SK-N-SH treated with all-trans-retinoic acid at 6 μM for 48 hours (cell line): ENCODE results near the gene H2BK1.

Experiments used
- ATAC-seq: fragments of 200-7000 bp; cut with Tn5 transposase; 3 replicates; pipeline ENCODE4 v1.9.1; 2020; ENCODE audit warnings: mild to moderate bottlenecking, moderate library complexity
- ARNTL ChIP-seq: fragments of 450-650 bp; formaldehyde crosslinking; IDR thresholded peaks from 2 replicates; pipeline ENCODE4 v1.5.0; 2020; ENCODE audit warnings: low read depth, mild to moderate bottlenecking, moderate library complexity, borderline replicate concordance
- BACH2 ChIP-seq: fragments of 250-450 bp; sonication (Bioruptor Pico); IDR thresholded peaks from 2 replicates; pipeline ENCODE4 v1.9.0; 2021; ENCODE audit warnings: mild to moderate bottlenecking, borderline replicate concordance
- GLIS3 ChIP-seq: fragments of 250-450 bp; sonication (Bioruptor Pico); IDR thresholded peaks from 2 replicates; pipeline ENCODE4 v1.5.0; 2020; ENCODE audit warnings: mild to moderate bottlenecking, moderate library complexity
- ISL1 ChIP-seq: fragments of 250-450 bp; sonication (Bioruptor Pico); IDR thresholded peaks from 2 replicates; pipeline ENCODE4 v2.1.2; 2022; ENCODE audit warnings: mild to moderate bottlenecking, moderate library complexity
- OSR1 ChIP-seq: fragments of 250-450 bp; sonication (Bioruptor Pico); IDR thresholded peaks from 2 replicates; pipeline ENCODE4 v1.8.0; 2022; ENCODE audit warnings: moderate library complexity, mild to moderate bottlenecking, inconsistent platforms
- PATZ1 ChIP-seq: fragments of 250-450 bp; sonication (Bioruptor Pico); IDR thresholded peaks from 2 replicates; pipeline ENCODE4 v1.8.0; 2020; ENCODE audit warnings: mild to moderate bottlenecking, moderate library complexity, borderline replicate concordance
- POU6F1 ChIP-seq: fragments of 250-450 bp; sonication (Bioruptor Pico); IDR thresholded peaks from 2 replicates; pipeline ENCODE4 v1.8.0; 2021; ENCODE audit warnings: low read depth, mild to moderate bottlenecking, moderate library complexity, borderline replicate concordance
- RARB ChIP-seq: fragments of 250-450 bp; sonication (Bioruptor Pico); IDR thresholded peaks from 2 replicates; pipeline ENCODE4 v1.8.0; 2021; ENCODE audit warnings: mild to moderate bottlenecking, moderate library complexity
- SNAI2 ChIP-seq: fragments of 250-450 bp; sonication (Bioruptor Pico); IDR thresholded peaks from 2 replicates; pipeline ENCODE4 v1.5.0; 2020; ENCODE audit warnings: mild to moderate bottlenecking, moderate library complexity
- TCF4 ChIP-seq: fragments of 250-450 bp; sonication (Bioruptor Pico); IDR thresholded peaks from 2 replicates; pipeline ENCODE4 v1.8.0; 2021; ENCODE audit warnings: mild to moderate bottlenecking, moderate library complexity, borderline replicate concordance
- TOX ChIP-seq: fragments of 250-450 bp; sonication (Bioruptor Pico); IDR thresholded peaks from 2 replicates; pipeline ENCODE4 v1.8.0; 2021; ENCODE audit warnings: mild to moderate bottlenecking, moderate library complexity, borderline replicate concordance
- ZC3H10 ChIP-seq: fragments of 250-450 bp; sonication (Bioruptor Pico); IDR thresholded peaks from 2 replicates; pipeline ENCODE4 v1.5.1; 2021; ENCODE audit warnings: mild to moderate bottlenecking, moderate library complexity
- ZFP3 ChIP-seq: fragments of 250-450 bp; sonication (Bioruptor Pico); IDR thresholded peaks from 2 replicates; pipeline ENCODE4 v1.5.0; 2020; ENCODE audit warnings: mild to moderate bottlenecking, moderate library complexity
- ZFP30 ChIP-seq: fragments of 450-650 bp; formaldehyde crosslinking; IDR thresholded peaks from 2 replicates; pipeline ENCODE4 v1.5.0; 2022; ENCODE audit warnings: mild to moderate bottlenecking, moderate library complexity
- ZNF565 ChIP-seq: fragments of 450-650 bp; formaldehyde crosslinking; conservative IDR thresholded peaks from 2 replicates; pipeline ENCODE4 v1.5.0; 2020; ENCODE audit warnings: low read depth, mild to moderate bottlenecking, moderate library complexity
- ZNF70 ChIP-seq: fragments of 450-650 bp; formaldehyde crosslinking; IDR thresholded peaks from 2 replicates; pipeline ENCODE4 v1.5.0; 2020; ENCODE audit warnings: mild to moderate bottlenecking, moderate library complexity
- ZNF8 ChIP-seq: fragments of 450-650 bp; formaldehyde crosslinking; IDR thresholded peaks from 2 replicates; pipeline ENCODE4 v1.5.0; 2020; ENCODE audit warnings: mild to moderate bottlenecking, moderate library complexity
- TF ChIP-seq, protein P1 (sequence below): fragments of 250-450 bp; sonication (Bioruptor Pico); IDR thresholded peaks from 2 replicates; pipeline ENCODE4 v1.5.1; 2021; ENCODE audit warnings: mild to moderate bottlenecking, moderate library complexity
- TF ChIP-seq, protein P2 (sequence below): fragments of 250-450 bp; sonication (Bioruptor Pico); IDR thresholded peaks from 2 replicates; pipeline ENCODE4 v1.5.0; 2020; ENCODE audit warnings: mild to moderate bottlenecking, moderate library complexity

Gene H2BK1

DNA sequence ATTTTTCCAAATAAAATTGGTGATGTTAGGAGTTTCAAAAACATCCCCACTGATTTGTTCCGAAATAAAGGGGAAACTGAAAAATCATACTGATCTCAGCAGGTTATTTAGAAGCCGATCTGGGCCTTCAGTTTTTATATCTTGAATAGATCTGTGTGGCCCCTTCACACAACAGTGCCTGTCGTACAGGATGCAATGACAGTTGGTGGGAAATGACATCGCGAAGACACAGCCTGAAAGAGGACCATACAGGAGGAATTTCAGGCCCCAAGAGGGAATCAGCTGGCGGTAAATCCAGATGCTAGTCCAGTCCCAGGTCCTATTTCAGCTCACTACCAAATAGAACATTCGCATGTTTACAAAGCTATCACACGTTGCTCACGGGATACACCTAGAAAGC lies 3.0 kb downstream of the H2BK1 start:
- no peak for ATAC-seq
- TF ChIP-seq SNAI2 (CRISPR knock-in tag), result no peak
- TF ChIP-seq, protein P1, sequence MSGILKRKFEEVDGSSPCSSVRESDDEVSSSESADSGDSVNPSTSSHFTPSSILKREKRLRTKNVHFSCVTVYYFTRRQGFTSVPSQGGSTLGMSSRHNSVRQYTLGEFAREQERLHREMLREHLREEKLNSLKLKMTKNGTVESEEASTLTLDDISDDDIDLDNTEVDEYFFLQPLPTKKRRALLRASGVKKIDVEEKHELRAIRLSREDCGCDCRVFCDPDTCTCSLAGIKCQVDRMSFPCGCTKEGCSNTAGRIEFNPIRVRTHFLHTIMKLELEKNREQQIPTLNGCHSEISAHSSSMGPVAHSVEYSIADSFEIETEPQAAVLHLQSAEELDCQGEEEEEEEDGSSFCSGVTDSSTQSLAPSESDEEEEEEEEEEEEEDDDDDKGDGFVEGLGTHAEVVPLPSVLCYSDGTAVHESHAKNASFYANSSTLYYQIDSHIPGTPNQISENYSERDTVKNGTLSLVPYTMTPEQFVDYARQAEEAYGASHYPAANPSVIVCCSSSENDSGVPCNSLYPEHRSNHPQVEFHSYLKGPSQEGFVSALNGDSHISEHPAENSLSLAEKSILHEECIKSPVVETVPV, result no peak

GRCh38 chr7:151206914-151207313 lies 3.4 kb downstream of the H2BK1 start:
- TF ChIP-seq GLIS3 (CRISPR knock-in tag) (no peak), ZC3H10 (no peak), ZNF565 (CRISPR knock-in tag) (no peak), RARB (CRISPR knock-in tag) (no peak), ARNTL (CRISPR knock-in tag) (no peak), ZNF70 (CRISPR knock-in tag) (no peak), ZFP30 (no peak), ISL1 (CRISPR knock-in tag) (no peak), TOX (no peak), ZNF8 (CRISPR knock-in tag) (no peak), PATZ1 (CRISPR knock-in tag) (no peak), ZFP3 (no peak), BACH2 (CRISPR knock-in tag) (no peak), OSR1 (no peak), TCF4 (CRISPR knock-in tag) (no peak)
- TF ChIP-seq, protein P1, result no peak
- TF ChIP-seq, protein P2, sequence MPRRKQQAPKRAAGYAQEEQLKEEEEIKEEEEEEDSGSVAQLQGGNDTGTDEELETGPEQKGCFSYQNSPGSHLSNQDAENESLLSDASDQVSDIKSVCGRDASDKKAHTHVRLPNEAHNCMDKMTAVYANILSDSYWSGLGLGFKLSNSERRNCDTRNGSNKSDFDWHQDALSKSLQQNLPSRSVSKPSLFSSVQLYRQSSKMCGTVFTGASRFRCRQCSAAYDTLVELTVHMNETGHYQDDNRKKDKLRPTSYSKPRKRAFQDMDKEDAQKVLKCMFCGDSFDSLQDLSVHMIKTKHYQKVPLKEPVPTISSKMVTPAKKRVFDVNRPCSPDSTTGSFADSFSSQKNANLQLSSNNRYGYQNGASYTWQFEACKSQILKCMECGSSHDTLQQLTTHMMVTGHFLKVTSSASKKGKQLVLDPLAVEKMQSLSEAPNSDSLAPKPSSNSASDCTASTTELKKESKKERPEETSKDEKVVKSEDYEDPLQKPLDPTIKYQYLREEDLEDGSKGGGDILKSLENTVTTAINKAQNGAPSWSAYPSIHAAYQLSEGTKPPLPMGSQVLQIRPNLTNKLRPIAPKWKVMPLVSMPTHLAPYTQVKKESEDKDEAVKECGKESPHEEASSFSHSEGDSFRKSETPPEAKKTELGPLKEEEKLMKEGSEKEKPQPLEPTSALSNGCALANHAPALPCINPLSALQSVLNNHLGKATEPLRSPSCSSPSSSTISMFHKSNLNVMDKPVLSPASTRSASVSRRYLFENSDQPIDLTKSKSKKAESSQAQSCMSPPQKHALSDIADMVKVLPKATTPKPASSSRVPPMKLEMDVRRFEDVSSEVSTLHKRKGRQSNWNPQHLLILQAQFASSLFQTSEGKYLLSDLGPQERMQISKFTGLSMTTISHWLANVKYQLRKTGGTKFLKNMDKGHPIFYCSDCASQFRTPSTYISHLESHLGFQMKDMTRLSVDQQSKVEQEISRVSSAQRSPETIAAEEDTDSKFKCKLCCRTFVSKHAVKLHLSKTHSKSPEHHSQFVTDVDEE (CRISPR knock-in tag), result no peak
- ATAC-seq, result no peak

- TF ChIP-seq TOX (no peak), PATZ1 (CRISPR knock-in tag) (no peak), POU6F1 (CRISPR knock-in tag) (no peak), TCF4 (CRISPR knock-in tag) (no peak)
- TF ChIP-seq, protein P1, result no peak
- no peak for ATAC-seq
Observed at GRCh38 chr7:151205730-151206129, 4.6 kb downstream of the H2BK1 start.
